ENCODE measurements around the gene DONSON.

DONSON gene

DNA sequence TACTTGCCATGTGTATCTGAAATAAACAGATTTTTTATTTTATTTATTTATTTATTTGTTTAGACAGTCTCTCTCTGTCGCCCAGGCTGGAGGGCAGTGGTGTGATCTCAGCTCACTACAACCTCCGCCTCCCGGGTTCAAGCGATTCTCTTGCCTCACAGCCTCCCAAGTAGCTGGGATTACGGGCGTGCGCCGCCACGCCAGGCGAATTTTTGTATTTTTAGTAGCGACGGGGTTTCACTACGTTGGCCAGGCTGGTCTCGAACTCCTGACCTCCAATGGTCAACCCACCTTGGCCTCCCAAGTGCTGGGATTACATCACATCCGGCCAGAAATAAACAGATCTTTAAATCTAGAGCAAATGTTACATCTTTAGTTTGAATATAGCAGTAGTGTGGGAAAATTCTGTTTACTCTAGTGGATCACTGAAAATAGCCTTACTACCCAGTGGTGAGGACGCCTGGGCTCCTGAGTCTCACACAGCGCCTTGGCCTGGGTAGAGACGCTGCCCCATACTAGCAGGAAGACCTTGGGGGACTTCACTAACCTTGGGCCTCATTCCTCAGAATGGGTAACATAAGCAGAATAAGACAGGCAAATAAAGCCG lies 47.3 kb downstream of the DONSON start:
- DNase-seq (ENCODE audit: insufficient read length, low spot score) (no peak), FAIRE-seq (no peak)
- TF ChIP-seq POLR2A (IDR thresholded peaks at IDR 0.05; ENCODE audit: low read depth, low read length), result no peak

DNA sequence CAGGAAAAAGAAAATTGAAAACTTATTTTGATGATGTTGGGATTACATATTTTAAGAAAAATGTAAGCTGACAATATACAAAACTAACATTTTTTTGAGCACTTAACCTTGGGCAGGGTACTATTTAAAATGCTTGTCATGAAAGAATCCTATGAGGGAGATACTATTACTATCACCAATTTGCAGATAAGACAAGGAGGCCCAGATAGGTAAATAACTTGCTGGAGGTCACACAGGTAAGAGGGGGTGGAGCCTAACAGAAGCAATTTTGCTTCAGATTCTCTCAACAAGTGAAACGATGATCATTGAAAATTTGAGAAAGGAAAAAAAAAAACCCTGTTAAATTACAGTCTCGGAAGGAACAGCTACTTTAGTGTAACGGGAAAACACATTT lies 47.8 kb downstream of the DONSON start:
- FAIRE-seq, result no peak
- DNase-seq (ENCODE audit: insufficient read length, low spot score), result no peak
- TF ChIP-seq POLR2A (IDR thresholded peaks at IDR 0.05; ENCODE audit: low read depth, low read length), result no peak

GRCh38 chr21:33539616-33540015 lies 48.9 kb downstream of the DONSON start:
- DNase-seq (ENCODE audit: insufficient read length, low spot score), result no peak
- no peak for FAIRE-seq
- TF ChIP-seq POLR2A (IDR thresholded peaks at IDR 0.05; ENCODE audit: low read depth, low read length), result no peak

GRCh38 chr21:33537212-33537611 lies 51.3 kb downstream of the DONSON start:
- no peak for DNase-seq (ENCODE audit: insufficient read length, low spot score)
- TF ChIP-seq POLR2A (IDR thresholded peaks at IDR 0.05; ENCODE audit: low read depth, low read length), result no peak
- FAIRE-seq, result no peak

- FAIRE-seq (no peak), DNase-seq (ENCODE audit: insufficient read length, low spot score) (no peak)
- TF ChIP-seq POLR2A (IDR thresholded peaks at IDR 0.05; ENCODE audit: low read depth, low read length), result no peak
Observed at GRCh38 chr21:33531007-33531406, 57.5 kb downstream of the DONSON start.
